ENCODE data around the gene ADRA1B.

ADRA1B gene

GRCh38 chr5:159880676-159881075 lies 35.6 kb upstream of the ADRA1B start:
- no peak for DNase-seq (ENCODE audit: low read depth)
- H3K4me3 ChIP-seq (ENCODE audit: low read depth, low read length) = no peak overlapping the region
- no peak for TF ChIP-seq CTCF (IDR thresholded peaks at IDR 0.05; ENCODE audit: low read depth, low read length, missing control alignments)

- no peak for TF ChIP-seq CTCF (IDR thresholded peaks at IDR 0.05; ENCODE audit: low read depth, low read length, missing control alignments)
- DNase-seq (ENCODE audit: low read depth) = no peak
- no peak overlapping the region for H3K4me3 ChIP-seq (ENCODE audit: low read depth, low read length)
These were observed 34.3 kb upstream of the ADRA1B start for GRCh38 chr5:159881967-159882366.

- DNase-seq (ENCODE audit: low read depth) = no peak
- no peak for TF ChIP-seq CTCF (IDR thresholded peaks at IDR 0.05; ENCODE audit: low read depth, low read length, missing control alignments)
- H3K4me3 ChIP-seq (ENCODE audit: low read depth, low read length) = no peak overlapping the region
These were observed 32.7 kb upstream of the ADRA1B start for GRCh38 chr5:159883522-159883950.

GRCh38 chr5:159884917-159885620 lies 31.2 kb upstream of the ADRA1B start:
- H3K4me3 ChIP-seq (ENCODE audit: low read depth, low read length) = no peak overlapping the region
- no peak for DNase-seq (ENCODE audit: low read depth)
- no peak for TF ChIP-seq CTCF (IDR thresholded peaks at IDR 0.05; ENCODE audit: low read depth, low read length, missing control alignments)

- no peak for TF ChIP-seq CTCF (IDR thresholded peaks at IDR 0.05; ENCODE audit: low read depth, low read length, missing control alignments)
- no peak overlapping the region for H3K4me3 ChIP-seq (ENCODE audit: low read depth, low read length)
- DNase-seq (ENCODE audit: low read depth) = no peak
These were observed 30.0 kb upstream of the ADRA1B start for GRCh38 chr5:159886296-159886695.

- TF ChIP-seq CTCF (IDR thresholded peaks at IDR 0.05; ENCODE audit: low read depth, low read length, missing control alignments) = no peak
These were observed 29.2 kb upstream of the ADRA1B start for GRCh38 chr5:159887050-159887449.

GRCh38 chr5:159888860-159889259 lies 27.4 kb upstream of the ADRA1B start:
- DNase-seq (ENCODE audit: low read depth) = no peak
- no peak overlapping the region for H3K4me3 ChIP-seq (ENCODE audit: low read depth, low read length)
- TF ChIP-seq CTCF (IDR thresholded peaks at IDR 0.05; ENCODE audit: low read depth, low read length, missing control alignments) = no peak

More at GRCh38 chr5:159887050-159887449, 29.2 kb upstream of the ADRA1B start:
- DNase-seq (ENCODE audit: low read depth) = no peak
- no peak overlapping the region for H3K4me3 ChIP-seq (ENCODE audit: low read depth, low read length)

Data from GM12864 (cell line).